Activated CD4-positive, CD25-positive, alpha-beta regulatory T cell (primary cell): ENCODE measurements around the gene CCL22.
"Not testable (repeated sequence)": the region's sequence is repeated elsewhere in the genome, so short reads cannot be mapped to it uniquely, and the experiment has no call there.

Experiments
- DNase-seq, 4 experiments: peaks; one replicate each; lab custom pipeline; 2025; lab: John Stamatoyannopoulos, UW

The CCL22 gene

GRCh38 chr16:57394444-57394843, 35.9 kb downstream of the CCL22 start:
- DNase-seq: no peak

- no peak for DNase-seq
Measured at GRCh38 chr16:57395026-57395425, 36.4 kb downstream of the CCL22 start.

- DNase-seq: no peak
Measured at GRCh38 chr16:57396786-57397185, 38.2 kb downstream of the CCL22 start.

GRCh38 chr16:57397493-57397892, 38.9 kb downstream of the CCL22 start:
- not testable (repeated sequence) for DNase-seq

- no peak for DNase-seq
Measured at GRCh38 chr16:57401943-57402640, 43.5 kb downstream of the CCL22 start.

- DNase-seq: no peak
Measured at GRCh38 chr16:57403965-57404817, 45.6 kb downstream of the CCL22 start, which contains the start of gene CCL17. TSS of gene CCL17 (plus strand) at chr16:57404767. CDS start at chr16:57413933, 9,166 bp downstream.

GRCh38 chr16:57405097-57405496, 46.5 kb downstream of the CCL22 start:
- DNase-seq: no peak

- no peak for DNase-seq
Measured at GRCh38 chr16:57406881-57407280, 48.3 kb downstream of the CCL22 start.

GRCh38 chr16:57407521-57408353, 49.2 kb downstream of the CCL22 start:
- DNase-seq: no peak

GRCh38 chr16:57409065-57409464, 50.5 kb downstream of the CCL22 start:
- DNase-seq: no peak

GRCh38 chr16:57409870-57410587, 51.4 kb downstream of the CCL22 start:
- no peak for DNase-seq

GRCh38 chr16:57411362-57411976, 52.9 kb downstream of the CCL22 start:
- no peak for DNase-seq

GRCh38 chr16:57412584-57412983, 54.0 kb downstream of the CCL22 start:
- no peak for DNase-seq

- DNase-seq: no peak
Measured at GRCh38 chr16:57413301-57413730, 54.7 kb downstream of the CCL22 start.

GRCh38 chr16:57413733-57414132, 55.1 kb downstream of the CCL22 start:
- DNase-seq: no peak
